ENCODE data around the gene PRMT6.
"Not testable (repeated sequence)": the region's sequence is repeated elsewhere in the genome, so short reads cannot be mapped to it uniquely, and the experiment has no call there.

- not testable (repeated sequence) for TF ChIP-seq CTCF, POLR2A (IDR thresholded peaks at IDR 0.05)
These were observed 36.9 kb downstream of the PRMT6 start for GRCh38 chr1:107093395-107093794.

Data from lower leg skin (tissue), 3 donors.